GM12878 (cell line): ENCODE data around the gene MUC21. TPM values are rescaled to one million over a fixed set of nuclear protein-coding genes. Genes with fewer than 3 reads are reported as not detected.
"Not testable (repeated sequence)": the region's sequence is repeated elsewhere in the genome, so short reads cannot be mapped to it uniquely, and the experiment has no call there.

Experiments
- ATAC-seq: fragments of 200-7000 bp; cut with Tn5 transposase; 3 replicates; pipeline ENCODE4 v1.9.1; 2020; ENCODE audit warnings: mild to moderate bottlenecking, moderate library complexity
- BruUV-seq: library from RNA; stranded (reverse); fragments of 400-500 nt; replicated peaks from 2 replicates; lab custom pipeline; 2021; lab: Mats Ljungman, UMichigan
- CTCF ChIA-PET: fragments of 300-600 bp; sonication (Branson Sonifier 250); formaldehyde crosslinking; extraction: SDS; loops from one replicate; lab custom pipeline; 2021; ENCODE audit warnings: inconsistent platforms; lab: Yijun Ruan, JAX
- POLR2A ChIA-PET: fragments of 350-600 bp; formaldehyde crosslinking; extraction: SDS; loops from one replicate; lab custom pipeline; 2021; ENCODE audit warnings: inconsistent platforms; lab: Charles Lee
- RAD21 ChIA-PET: fragments of 300-600 bp; sonication (Branson Sonifier 250); formaldehyde crosslinking; loops from one replicate; lab custom pipeline; 2023; ENCODE audit warnings: antibody characterized with exemption; ENCODE audit not compliant: unreplicated experiment; lab: Charles Lee
- SMC1A ChIA-PET: fragments of 300-600 bp; sonication (Branson Sonifier 250); formaldehyde crosslinking; loops from one replicate; lab custom pipeline; 2023; ENCODE audit not compliant: unreplicated experiment, uncharacterized antibody; lab: Charles Lee
- DNase-seq: peaks from one replicate; pipeline ENCODE4 v3.0.0-alpha.2; 2011; ENCODE audit warnings: low read depth, low spot score
- FAIRE-seq: peaks from 3 replicates; lab custom pipeline; 2011; peaks lifted over from hg19 to GRCh38; lab: Jason Lieb, UNC
- H2AFZ ChIP-seq: 2 replicates; pipeline ENCODE4 v1.6.0; 2011; ENCODE audit warnings: low read depth, low read length, control low read depth; ENCODE audit not compliant: control insufficient read depth
- H3K27ac ChIP-seq: 2 replicates; pipeline ENCODE4 v1.5.1; 2011; ENCODE audit warnings: control low read depth; ENCODE audit not compliant: control insufficient read depth, insufficient read depth
- H3K27me3 ChIP-seq, 2 experiments: replicated peaks in 1 of 2; 2 replicates each; pipeline versions ENCODE4 v1.6.0 to v1.6.1; 2011; ENCODE audit warnings: low read length in 1 of 2; ENCODE audit not compliant: control insufficient read depth in 2 of 2, insufficient read depth in 2 of 2
- H3K36me3 ChIP-seq, 2 experiments: 2 replicates each; pipeline ENCODE4 v1.5.1; 2011; ENCODE audit warnings: low read length in 1 of 2; ENCODE audit not compliant: control insufficient read depth in 2 of 2, insufficient read depth in 2 of 2
- H3K4me1 ChIP-seq: 2 replicates; pipeline ENCODE4 v1.6.1; 2011; ENCODE audit warnings: mild to moderate bottlenecking, low read length, moderate library complexity, mixed read lengths; ENCODE audit not compliant: control insufficient read depth, insufficient read depth
- H3K4me2 ChIP-seq: 2 replicates; pipeline ENCODE4 v1.6.0; 2011; ENCODE audit warnings: control low read depth; ENCODE audit not compliant: control insufficient read depth, insufficient read depth
- H3K4me3 ChIP-seq: fragments of 200-600 bp; sonication (generic); 2 replicates; pipeline ENCODE4 v1.5.1; 2016
- H3K79me2 ChIP-seq: 2 replicates; pipeline ENCODE4 v1.6.0; 2011; ENCODE audit warnings: low read length; ENCODE audit not compliant: control insufficient read depth, insufficient read depth
- H3K9ac ChIP-seq: 2 replicates; pipeline ENCODE4 v1.8.0; 2011; ENCODE audit warnings: low read length, control low read depth, mixed read lengths; ENCODE audit not compliant: control insufficient read depth, insufficient read depth
- H3K9me3 ChIP-seq: replicated peaks from 3 replicates; pipeline ENCODE4 v1.5.1; 2011; ENCODE audit warnings: mild to moderate bottlenecking, low read length; ENCODE audit not compliant: control insufficient read depth, insufficient read depth
- H4K20me1 ChIP-seq: 2 replicates; pipeline ENCODE4 v1.6.0; 2011; ENCODE audit not compliant: control insufficient read depth, insufficient read depth
- CREM ChIP-seq: IDR thresholded peaks from 2 replicates; pipeline ENCODE4 v1.6.1; 2014; ENCODE audit warnings: antibody characterized with exemption, low read depth
- MEF2B ChIP-seq: fragments of 450-650 bp; IDR thresholded peaks from 2 replicates; pipeline ENCODE4 v1.6.1; 2018; ENCODE audit warnings: mild to moderate bottlenecking, moderate library complexity; ENCODE audit not compliant: partially characterized antibody, poor library complexity, severe bottlenecking
- NFYB ChIP-seq: IDR thresholded peaks from 2 replicates; pipeline ENCODE4 v1.6.1; 2011; ENCODE audit warnings: low read depth, mild to moderate bottlenecking, low read length, improper control_type of control experiment, moderate library complexity; ENCODE audit not compliant: insufficient read depth
- PAX5 ChIP-seq: IDR thresholded peaks from 2 replicates; pipeline ENCODE4 v1.6.1; 2011; ENCODE audit warnings: low read depth, low read length, borderline replicate concordance
- RELB ChIP-seq: fragments of 450-650 bp; IDR thresholded peaks from 2 replicates; pipeline ENCODE4 v1.6.1; 2017; ENCODE audit warnings: low read depth, mild to moderate bottlenecking, moderate library complexity
- STAT1 ChIP-seq: fragments of 450-650 bp; conservative IDR thresholded peaks from 2 replicates; pipeline ENCODE4 v1.6.1; 2014; ENCODE audit warnings: antibody characterized with exemption, mild to moderate bottlenecking
- WGBS: methylation state at CpG from one replicate; pipeline ENCODE4 v1.1.6; 2016; ENCODE audit warnings: low lambda C conversion rate; ENCODE audit not compliant: insufficient replicate concordance, insufficient coverage; ENCODE audit errors: missing lambda C conversion rate; 5-methylcytosine and 5-hydroxymethylcytosine counted together
- in situ Hi-C: fragments of 300-500 bp; cut with MboI; formaldehyde crosslinking; loops from 9 replicates; pipeline ENCODE4 v1.14.3; 2018; ENCODE audit warnings: mixed read lengths
- intact Hi-C: fragments of 100-400 bp; cut with micrococcal nuclease; formaldehyde crosslinking; loops from one replicate; pipeline ENCODE4 v1.14.2; 2022; ENCODE audit not compliant: unreplicated experiment
- polyA plus RNA-seq, 11 experiments: library from polyadenylated mRNA; depleted of rRNA in 4 of 11; unstranded in 6 of 11; stranded (reverse) in 5 of 11; fragments of >200 nt; fragmentation: Nextera tagmentation in 4 of 11; fragmentation: Illumina TruSeq in 1 of 11; extraction: Ambion mirVana in 4 of 11; extraction: Trizol in 1 of 11; gene quantifications; 1 replicate in 1 of 11; 2 replicates in 10 of 11; pipeline versions ENCODE4 v1.2.1 to v1.2.3, GENCODE V29; 2011 to 2016; ENCODE audit warnings: inconsistent platforms in 2 of 11, missing spikeins in 2 of 11, low read depth in 1 of 11
- total RNA-seq, 4 experiments: library from RNA; depleted of rRNA in 3 of 4; stranded (reverse); fragments of >200 nt in 3 of 4; fragmentation: Illumina TruSeq in 1 of 4; extraction: Trizol in 1 of 4; gene quantifications; 2 replicates each; pipeline versions ENCODE4 v1.2.1 to v1.2.3, GENCODE V29; 2013 to 2021

The MUC21 gene
- total and polyA plus RNA-seq, 10 of the 15 experiments (the other 5 are each of a cell fraction or from before 2014, with no cell fraction given), result 0.02 TPM; not detected in 9

- TF ChIP-seq RELB (no peak), CREM (no peak), STAT1 (no peak), PAX5 (no peak), MEF2B (no peak)
- TF ChIP-seq, all 136 proteins: peak for 0
Observed at GRCh38 chr6:31016659-31017299, 33.3 kb downstream of the MUC21 start (continued).

- DNase-seq, CTCF ChIA-PET, H3K4me3 ChIP-seq, H3K4me1 ChIP-seq, intact Hi-C loops, H2AFZ ChIP-seq, FAIRE-seq, H3K27me3 ChIP-seq, H4K20me1 ChIP-seq, H3K9me3 ChIP-seq, POLR2A ChIA-PET, H3K9ac ChIP-seq, RAD21 ChIA-PET, H3K79me2 ChIP-seq, SMC1A ChIA-PET, ATAC-seq, BruUV-seq, H3K4me2 ChIP-seq, H3K27ac ChIP-seq, in situ Hi-C loops, H3K36me3 ChIP-seq: not testable (repeated sequence)
- WGBS, result 88% methylated on average over 3 of the region's 3 CpGs
- 0 out of 2 replicates have a peak, but pooled peaks have one; percentile 35 for TF ChIP-seq NFYB
Observed at GRCh38 chr6:31017436-31017835, 33.9 kb downstream of the MUC21 start.
